GM19468 (cell line): ENCODE results near the gene PLPP1.

Experiments
- ATAC-seq: cut with Tn5 transposase; IDR thresholded peaks from one replicate; pipeline ENCODE4 v1.9.1; 2021; ENCODE audit warnings: mild to moderate bottlenecking, moderate library complexity, moderate number of reproducible peaks; ENCODE audit not compliant: unreplicated experiment; ENCODE audit errors: extremely low read depth

PLPP1 gene

GRCh38 chr5:55534436-55535198, at the start of gene PLPP1:
Gene PLPP1 (minus strand): TSS chr5:55534964. CDS start chr5:55534629, 335 bp downstream.
- peak; percentile 62 for ATAC-seq

GRCh38 chr5:55583578-55583977, 48.8 kb upstream of the PLPP1 start:
- ATAC-seq, result no peak

GRCh38 chr5:55582256-55582655, 47.5 kb upstream of the PLPP1 start:
- no peak for ATAC-seq

- ATAC-seq, result no peak
Measured at GRCh38 chr5:55580042-55580441, 45.3 kb upstream of the PLPP1 start.

GRCh38 chr5:55578771-55579170, 44.0 kb upstream of the PLPP1 start:
- no peak for ATAC-seq

- ATAC-seq, result no peak
Measured at GRCh38 chr5:55577353-55578060, 42.7 kb upstream of the PLPP1 start.

GRCh38 chr5:55576661-55577060, 41.9 kb upstream of the PLPP1 start:
- no peak for ATAC-seq

- ATAC-seq, result no peak
Measured at GRCh38 chr5:55575815-55576583, 41.2 kb upstream of the PLPP1 start.

GRCh38 chr5:55572600-55572999, 37.8 kb upstream of the PLPP1 start:
- ATAC-seq, result no peak

- no peak for ATAC-seq
Measured at GRCh38 chr5:55572020-55572419, 37.3 kb upstream of the PLPP1 start.

GRCh38 chr5:55570570-55570969, 35.8 kb upstream of the PLPP1 start:
- no peak for ATAC-seq

GRCh38 chr5:55570026-55570425, 35.3 kb upstream of the PLPP1 start:
- ATAC-seq, result no peak

- no peak for ATAC-seq
Measured at GRCh38 chr5:55569513-55569865, 34.7 kb upstream of the PLPP1 start.

GRCh38 chr5:55568654-55569512, 34.1 kb upstream of the PLPP1 start:
- no peak for ATAC-seq

GRCh38 chr5:55564721-55565120, 30.0 kb upstream of the PLPP1 start:
- peak; percentile 46 for ATAC-seq

- ATAC-seq, result no peak
Measured at GRCh38 chr5:55558484-55558883, 23.7 kb upstream of the PLPP1 start.

GRCh38 chr5:55557123-55557522, 22.4 kb upstream of the PLPP1 start:
- no peak for ATAC-seq

GRCh38 chr5:55554585-55555202, 19.9 kb upstream of the PLPP1 start:
- no peak for ATAC-seq

- no peak for ATAC-seq
Measured at GRCh38 chr5:55551904-55552303, 17.1 kb upstream of the PLPP1 start.

- no peak for ATAC-seq
Measured at GRCh38 chr5:55551358-55551757, 16.6 kb upstream of the PLPP1 start.
